ENCODE measurements around the gene CELSR1. TPM values are rescaled to one million over a fixed set of nuclear protein-coding genes. Genes with fewer than 3 reads are reported as not detected.
"Not testable (repeated sequence)": the region's sequence is repeated elsewhere in the genome, so short reads cannot be mapped to it uniquely, and the experiment has no call there.

Gene CELSR1
- total RNA-seq, 1 donor from 2014 or later: 27.9 TPM

- Mint-ChIP-seq H3K9me3 (ENCODE audit: low read depth) (no peaks in the 10 kb centered on the region), H3K36me3 (ENCODE audit: low read depth) (peaks cover 5% of the 10 kb centered on the region), H3K4me3 (ENCODE audit: unreplicated experiment) (no peak overlapping the region), H3K4me1 (ENCODE audit: low read depth) (peaks cover 4% of the 10 kb centered on the region), H3K27ac (ENCODE audit: unreplicated experiment) (no peak overlapping the region), H3K27me3 (ENCODE audit: low read depth) (no peaks in the 10 kb centered on the region)
- DNase-seq (ENCODE audit: low spot score): no peak
- no peak for TF ChIP-seq CTCF (IDR thresholded peaks at IDR 0.05)
These were observed 129.7 kb downstream of the CELSR1 start for GRCh38 chr22:46407748-46408147.

GRCh38 chr22:46406791-46407190, 130.6 kb downstream of the CELSR1 start:
- no peak overlapping the region for H3K27ac Mint-ChIP-seq (ENCODE audit: unreplicated experiment)
- peaks cover 5% of the 10 kb centered on the region for H3K36me3 Mint-ChIP-seq (ENCODE audit: low read depth)
- no peaks in the 10 kb centered on the region for H3K27me3 Mint-ChIP-seq (ENCODE audit: low read depth)
- DNase-seq (ENCODE audit: low spot score): no peak
- no peak overlapping the region for H3K4me3 Mint-ChIP-seq (ENCODE audit: unreplicated experiment)
- H3K4me1 Mint-ChIP-seq (ENCODE audit: low read depth): peaks cover 4% of the 10 kb centered on the region
- no peaks in the 10 kb centered on the region for H3K9me3 Mint-ChIP-seq (ENCODE audit: low read depth)
- TF ChIP-seq CTCF (IDR thresholded peaks at IDR 0.05): no peak

GRCh38 chr22:46406349-46406748, 131.1 kb downstream of the CELSR1 start:
- peaks cover 4% of the 10 kb centered on the region for H3K4me1 Mint-ChIP-seq (ENCODE audit: low read depth)
- no peak overlapping the region for H3K4me3 Mint-ChIP-seq (ENCODE audit: unreplicated experiment)
- H3K9me3 Mint-ChIP-seq (ENCODE audit: low read depth): no peaks in the 10 kb centered on the region
- DNase-seq (ENCODE audit: low spot score): no peak
- H3K27me3 Mint-ChIP-seq (ENCODE audit: low read depth): no peaks in the 10 kb centered on the region
- no peak for TF ChIP-seq CTCF (IDR thresholded peaks at IDR 0.05)
- no peak overlapping the region for H3K27ac Mint-ChIP-seq (ENCODE audit: unreplicated experiment)
- peaks cover 5% of the 10 kb centered on the region for H3K36me3 Mint-ChIP-seq (ENCODE audit: low read depth)

- TF ChIP-seq CTCF (IDR thresholded peaks at IDR 0.05): no peak
- H3K27me3 Mint-ChIP-seq (ENCODE audit: low read depth): no peaks in the 10 kb centered on the region
- H3K9me3 Mint-ChIP-seq (ENCODE audit: low read depth): no peaks in the 10 kb centered on the region
- no peak overlapping the region for H3K27ac Mint-ChIP-seq (ENCODE audit: unreplicated experiment)
- peaks cover 5% of the 10 kb centered on the region for H3K36me3 Mint-ChIP-seq (ENCODE audit: low read depth)
- no peak for DNase-seq (ENCODE audit: low spot score)
- no peak overlapping the region for H3K4me3 Mint-ChIP-seq (ENCODE audit: unreplicated experiment)
- H3K4me1 Mint-ChIP-seq (ENCODE audit: low read depth): peaks cover 4% of the 10 kb centered on the region
These were observed 131.5 kb downstream of the CELSR1 start for GRCh38 chr22:46405901-46406300.

GRCh38 chr22:46403880-46404279, 133.5 kb downstream of the CELSR1 start:
- DNase-seq (ENCODE audit: low spot score); H3K9me3 Mint-ChIP-seq (ENCODE audit: low read depth); H3K27me3 Mint-ChIP-seq (ENCODE audit: low read depth); H3K36me3 Mint-ChIP-seq (ENCODE audit: low read depth); H3K27ac Mint-ChIP-seq (ENCODE audit: unreplicated experiment); H3K4me3 Mint-ChIP-seq (ENCODE audit: unreplicated experiment); H3K4me1 Mint-ChIP-seq (ENCODE audit: low read depth): not testable (repeated sequence)

GRCh38 chr22:46402505-46402904, 134.9 kb downstream of the CELSR1 start:
- no peak for DNase-seq (ENCODE audit: low spot score)
- no peaks in the 10 kb centered on the region for H3K27me3 Mint-ChIP-seq (ENCODE audit: low read depth)
- no peak overlapping the region for H3K27ac Mint-ChIP-seq (ENCODE audit: unreplicated experiment)
- no peaks in the 10 kb centered on the region for H3K9me3 Mint-ChIP-seq (ENCODE audit: low read depth)
- H3K4me3 Mint-ChIP-seq (ENCODE audit: unreplicated experiment): no peak overlapping the region
- peaks cover 7% of the 10 kb centered on the region for H3K36me3 Mint-ChIP-seq (ENCODE audit: low read depth)
- no peak for TF ChIP-seq CTCF (IDR thresholded peaks at IDR 0.05)
- peaks cover 4% of the 10 kb centered on the region for H3K4me1 Mint-ChIP-seq (ENCODE audit: low read depth)
